ENCODE results near the gene SYNJ2. TPM values are rescaled to one million over a fixed set of nuclear protein-coding genes. Genes with fewer than 3 reads are reported as not detected.

Gene SYNJ2
- total and polyA plus RNA-seq, 2 donors (not counting 3 experiments of a cell fraction or from before 2014, with no cell fraction given) = 35.1 to 78.2 TPM

DNA sequence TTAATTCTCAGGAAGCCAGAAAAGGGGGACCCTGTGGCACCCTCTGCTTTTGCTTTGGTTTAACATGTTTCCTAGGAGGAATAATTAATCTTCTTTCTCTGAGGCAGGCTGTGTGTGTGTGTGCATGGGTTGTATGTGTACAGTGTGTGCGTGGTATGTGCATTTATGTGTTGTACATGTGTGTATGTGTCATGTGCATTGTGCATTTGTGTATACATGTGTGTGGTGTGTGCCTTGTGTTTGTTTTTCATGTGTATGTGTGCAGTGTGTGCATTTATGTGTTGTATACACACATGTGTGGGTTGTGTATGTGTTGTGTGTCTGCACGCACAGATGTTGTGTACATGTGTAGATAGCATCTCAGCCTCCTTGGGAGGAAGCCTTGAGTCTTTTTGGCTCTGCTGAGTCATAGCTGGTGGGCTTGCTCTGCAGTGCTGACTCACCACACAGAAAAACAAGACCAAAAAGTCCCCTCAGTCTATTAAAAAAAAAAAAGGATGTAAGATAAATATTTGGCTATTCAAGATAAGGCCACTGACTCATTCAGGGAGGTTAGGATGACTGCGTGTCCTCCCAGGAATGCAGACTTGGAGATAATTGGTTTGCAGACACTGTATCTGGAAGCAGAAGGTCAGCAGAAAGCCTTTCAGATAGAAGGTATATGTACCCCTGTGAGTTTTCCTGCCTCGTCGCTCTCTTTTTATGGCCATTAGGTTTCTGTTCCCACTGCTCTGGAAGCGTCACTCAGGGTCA lies 58.6 kb downstream of the SYNJ2 start:
- H3K4me2 ChIP-seq (ENCODE audit: insufficient read depth, low read length) = peak overlapping the region; percentile 35
- H3K36me3 ChIP-seq (ENCODE audit: control insufficient read depth in 2 of 2, extremely low read depth in 1 of 2, insufficient read depth in 2 of 2, low read length in 2 of 2) = peaks cover 9 to 16% of the 10 kb centered on the region in 2 experiments
- DNase-seq (ENCODE audit: low read depth, low spot score) = peak; percentile 99
- TF ChIP-seq MAX (IDR thresholded peaks at IDR 0.05; ENCODE audit: insufficient read depth, insufficient read length) (no peak), MYC (IDR thresholded peaks at IDR 0.05; ENCODE audit: low read depth, low read length) (no peak), POLR2AphosphoS5 (IDR thresholded peaks at IDR 0.05; ENCODE audit: insufficient read depth, low read depth, low read length) (peak; percentile 98), POLR2A (IDR thresholded peaks at IDR 0.05; ENCODE audit: low read depth, low read length) (peak; percentile 89), FOS (IDR thresholded peaks at IDR 0.05; ENCODE audit: borderline replicate concordance, insufficient read depth, low read length) (peak; percentile 100), EZH2 (IDR thresholded peaks at IDR 0.05; ENCODE audit: borderline replicate concordance, low read depth, low read length, severe bottlenecking) (no peak), JUN (IDR thresholded peaks at IDR 0.05; ENCODE audit: borderline replicate concordance, insufficient read depth, insufficient read length, low read depth) (peak; percentile 100), GATA2 (IDR thresholded peaks at IDR 0.05; ENCODE audit: insufficient read depth, insufficient read length, low read depth, low read length) (peak; percentile 100)
- TF ChIP-seq, protein P1, sequence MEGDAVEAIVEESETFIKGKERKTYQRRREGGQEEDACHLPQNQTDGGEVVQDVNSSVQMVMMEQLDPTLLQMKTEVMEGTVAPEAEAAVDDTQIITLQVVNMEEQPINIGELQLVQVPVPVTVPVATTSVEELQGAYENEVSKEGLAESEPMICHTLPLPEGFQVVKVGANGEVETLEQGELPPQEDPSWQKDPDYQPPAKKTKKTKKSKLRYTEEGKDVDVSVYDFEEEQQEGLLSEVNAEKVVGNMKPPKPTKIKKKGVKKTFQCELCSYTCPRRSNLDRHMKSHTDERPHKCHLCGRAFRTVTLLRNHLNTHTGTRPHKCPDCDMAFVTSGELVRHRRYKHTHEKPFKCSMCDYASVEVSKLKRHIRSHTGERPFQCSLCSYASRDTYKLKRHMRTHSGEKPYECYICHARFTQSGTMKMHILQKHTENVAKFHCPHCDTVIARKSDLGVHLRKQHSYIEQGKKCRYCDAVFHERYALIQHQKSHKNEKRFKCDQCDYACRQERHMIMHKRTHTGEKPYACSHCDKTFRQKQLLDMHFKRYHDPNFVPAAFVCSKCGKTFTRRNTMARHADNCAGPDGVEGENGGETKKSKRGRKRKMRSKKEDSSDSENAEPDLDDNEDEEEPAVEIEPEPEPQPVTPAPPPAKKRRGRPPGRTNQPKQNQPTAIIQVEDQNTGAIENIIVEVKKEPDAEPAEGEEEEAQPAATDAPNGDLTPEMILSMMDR (IDR thresholded peaks at IDR 0.05; ENCODE audit: extremely low read depth in 1 of 2, insufficient read depth in 1 of 2, low read depth in 1 of 2, low read length in 2 of 2) = no peak
- H3K4me3 ChIP-seq (replicated peaks in 1 of 3; ENCODE audit: insufficient read depth in 1 of 3, low read depth in 1 of 3, low read length in 3 of 3) = no peak overlapping the region
- H3K27me3 ChIP-seq (ENCODE audit: control insufficient read depth in 2 of 2, insufficient read depth in 2 of 2, low read length in 2 of 2) = no peaks in the 10 kb centered on the region
- dilution Hi-C loops (cut with MboI; ENCODE audit: extremely low pct_ligation_motif_present, low sequenced_read_pairs) = no loop called here
- no peaks in the 10 kb centered on the region for H4K20me1 ChIP-seq (replicated peaks; ENCODE audit: control insufficient read depth, extremely low read depth, insufficient read depth, low read length)
- ChIA-PET POLR2A (interaction anchor here (1.2 to 1.6 kb wide), 5 partner anchors 14 to 37 kb away, joined by 3 to 10 read pairs (median 5); no protein-coding TSS in a partner anchor), CTCF (interaction anchor here (0.7 to 6.2 kb wide), 13 partner anchors 9 to 58 kb away, joined by 3 to 45 read pairs (median 6); partner anchors contain the start of gene SYNJ2)
- H3K9me1 ChIP-seq (replicated peaks; ENCODE audit: control insufficient read depth, extremely low read depth, insufficient read depth, low read length) = no peaks in the 10 kb centered on the region
- H3K9me3 ChIP-seq (replicated peaks; ENCODE audit: control insufficient read depth, insufficient read depth, low read length) = no peaks in the 10 kb centered on the region
- peak overlapping the region; percentile 99 for H3K27ac ChIP-seq (ENCODE audit: insufficient read depth, low read depth, low read length)
- H2AFZ ChIP-seq (ENCODE audit: low read depth, low read length) = no peak overlapping the region
- peak; percentile 99 for FAIRE-seq
- H3K4me1 ChIP-seq (ENCODE audit: control insufficient read depth, extremely low read depth, insufficient read depth, low read length) = peaks cover 38% of the 10 kb centered on the region
- intact Hi-C loops (cut with micrococcal nuclease) = loop anchor here (1.0 kb wide), 7 partner anchors 9 to 59 kb away; partner anchors contain the start of gene SYNJ2
- peak overlapping the region; percentile 90 for H3K9ac ChIP-seq (replicated peaks; ENCODE audit: extremely low read depth, insufficient read depth, low read length)
- no TSS peak for BruUV-seq (replicated peaks)
- H3K79me2 ChIP-seq (ENCODE audit: control insufficient read depth, insufficient read depth, low read length) = peaks cover 18% of the 10 kb centered on the region
